Measurements from ENCODE around the gene RFT1.

The RFT1 gene

DNA sequence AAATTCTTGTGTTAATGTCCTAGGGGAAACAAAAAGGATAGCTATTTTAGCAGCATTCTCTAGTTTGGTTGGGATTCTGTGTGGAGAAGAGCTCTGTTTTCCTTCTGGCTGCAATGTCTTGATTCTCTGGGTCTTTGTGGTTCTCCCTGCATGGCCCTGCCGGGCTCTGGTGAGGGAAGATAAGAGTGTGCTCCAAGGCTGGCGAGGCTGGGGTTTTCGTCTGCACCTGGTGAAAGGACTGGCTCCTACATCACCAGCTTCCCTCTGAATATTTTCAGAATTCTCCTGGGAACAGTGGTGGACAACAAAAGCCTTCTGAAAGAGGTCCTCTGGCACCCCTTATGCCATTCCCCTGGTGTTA lies 46.3 kb downstream of the RFT1 start:
- DNase-seq = no peak

- DNase-seq = peak; percentile 50
These were observed 46.7 kb downstream of the RFT1 start for GRCh38 chr3:53083521-53083920.

DNA sequence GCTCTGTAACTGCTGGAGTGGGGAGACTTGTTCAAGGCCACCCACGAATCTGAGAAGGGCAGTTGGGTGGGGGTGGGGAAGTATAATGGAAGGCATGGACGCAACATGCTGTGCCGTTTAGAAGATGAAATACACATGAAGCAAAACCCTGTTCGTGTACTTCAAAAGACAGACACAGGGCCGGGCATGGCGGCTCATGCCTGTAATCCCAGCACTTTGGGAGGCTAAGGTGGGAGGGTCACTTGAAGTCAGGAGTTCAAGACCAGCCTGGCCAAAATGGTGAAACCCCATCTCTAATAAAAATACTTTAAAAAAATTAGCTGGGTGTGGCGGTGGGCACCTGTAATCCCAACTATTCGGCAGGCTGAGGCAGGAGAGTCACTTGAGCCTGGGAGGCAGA lies 47.5 kb downstream of the RFT1 start:
- DNase-seq = peak; percentile 43

GRCh38 chr3:53081318-53081717 lies 48.9 kb downstream of the RFT1 start:
- DNase-seq = no peak

DNA sequence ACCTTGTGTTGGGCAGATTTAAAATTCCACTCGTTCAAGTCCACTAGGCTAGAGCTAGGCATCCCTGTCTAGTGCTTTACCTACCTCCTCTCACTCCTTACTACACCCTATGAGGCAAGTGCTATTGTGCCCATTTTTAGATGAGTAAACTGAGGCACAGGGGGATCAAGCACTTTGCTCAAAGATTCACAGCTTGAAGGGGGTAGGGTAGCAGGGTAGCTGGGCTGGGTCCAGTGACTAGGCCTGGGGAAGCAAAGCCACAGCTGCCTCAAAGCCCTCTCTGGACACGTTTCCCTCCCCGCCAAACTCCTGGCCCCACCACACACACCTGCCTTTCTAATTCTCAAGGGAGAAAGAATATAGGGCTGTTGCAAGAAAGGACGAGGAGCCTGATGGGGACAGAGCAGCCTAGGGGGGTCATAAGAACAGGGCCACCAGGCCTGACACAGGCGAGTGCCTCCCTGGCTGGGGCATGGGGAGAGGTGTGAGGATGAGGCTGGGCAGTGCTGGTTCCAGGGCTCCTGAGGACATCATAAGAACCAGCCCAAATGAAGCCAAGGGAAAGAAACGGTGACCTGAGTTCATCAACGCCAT lies 49.5 kb downstream of the RFT1 start:
- no peak for DNase-seq

DNA sequence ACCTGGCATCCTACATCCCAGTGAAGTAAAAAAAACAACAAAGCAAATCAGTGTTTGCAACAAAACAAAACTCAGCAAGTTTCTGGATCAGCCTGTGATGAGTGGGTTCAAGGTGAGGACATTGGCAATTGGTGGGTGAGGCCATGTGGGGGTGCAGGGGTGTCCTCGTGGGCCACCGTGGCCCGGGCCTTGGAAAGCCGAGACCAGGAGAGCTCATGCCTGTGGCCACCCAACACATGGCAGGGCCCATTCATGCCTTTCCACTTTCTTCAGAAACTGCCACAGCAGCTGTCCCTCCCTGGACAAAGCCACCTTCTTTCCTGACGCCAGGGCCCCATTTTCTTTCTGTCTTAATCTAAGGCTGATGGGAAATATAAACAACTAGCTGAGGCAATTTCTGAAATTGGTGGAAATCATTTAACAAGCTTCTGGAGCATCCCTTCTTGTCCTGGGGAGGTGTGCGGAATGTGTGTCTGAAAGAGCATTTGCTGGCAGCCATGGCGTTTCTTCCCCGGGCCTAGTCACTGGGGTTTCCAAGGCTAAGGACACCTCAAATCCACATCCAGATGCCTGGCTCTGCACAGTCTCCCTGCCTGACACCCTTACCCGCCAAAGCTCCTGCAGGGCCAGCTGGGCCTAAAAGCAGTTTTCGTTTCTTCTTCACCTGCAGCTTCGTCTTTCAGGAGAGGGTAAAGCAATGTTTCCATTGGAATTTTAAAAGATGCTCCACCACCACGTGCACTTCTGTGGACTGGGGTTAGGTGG lies 50.3 kb downstream of the RFT1 start:
- peak; percentile 48 for DNase-seq

GRCh38 chr3:53079147-53079546 lies 51.1 kb downstream of the RFT1 start:
- no peak for DNase-seq

DNA sequence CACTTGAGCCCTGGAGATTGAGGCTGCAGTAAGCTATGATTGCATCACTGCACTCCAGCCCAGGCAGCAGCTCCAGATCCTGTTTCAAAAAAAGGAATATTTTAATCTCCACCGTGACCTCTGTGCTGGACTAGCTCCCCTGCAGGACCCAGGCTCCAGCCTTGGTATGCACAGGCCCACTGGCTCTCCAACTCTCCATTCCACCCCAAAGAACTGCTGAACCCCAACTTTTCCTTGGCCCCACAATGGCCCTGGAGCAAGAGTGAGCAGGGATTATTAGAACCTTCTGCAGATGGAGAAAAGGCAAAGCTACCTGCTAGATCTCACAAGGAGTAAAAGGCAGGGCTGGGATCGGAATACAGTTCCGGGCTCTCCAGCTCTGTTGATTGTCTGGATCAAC lies 51.6 kb downstream of the RFT1 start:
- DNase-seq = no peak

GRCh38 chr3:53077476-53078220 lies 52.6 kb downstream of the RFT1 start:
- DNase-seq = peak; percentile 50

DNA sequence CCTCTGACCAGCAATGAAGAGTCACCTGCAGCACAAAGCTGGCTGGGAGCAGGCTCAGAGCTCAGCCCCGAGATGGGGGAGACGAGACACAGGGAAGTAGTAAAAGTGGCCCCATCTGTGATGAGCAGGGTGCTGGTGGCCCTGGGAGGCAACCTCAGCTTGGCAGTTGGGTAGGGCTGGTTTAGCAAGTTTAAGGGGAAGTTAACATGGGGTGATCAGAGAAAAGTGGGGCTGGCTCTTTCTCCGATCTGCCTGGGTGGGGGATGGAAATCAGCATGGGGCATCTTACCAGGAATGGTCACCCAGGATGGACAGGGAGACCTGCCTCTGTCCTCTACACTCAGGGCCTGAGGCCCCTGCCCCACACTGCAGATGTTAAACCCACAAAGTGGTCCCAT lies 54.5 kb downstream of the RFT1 start:
- DNase-seq = peak; percentile 24

DNA sequence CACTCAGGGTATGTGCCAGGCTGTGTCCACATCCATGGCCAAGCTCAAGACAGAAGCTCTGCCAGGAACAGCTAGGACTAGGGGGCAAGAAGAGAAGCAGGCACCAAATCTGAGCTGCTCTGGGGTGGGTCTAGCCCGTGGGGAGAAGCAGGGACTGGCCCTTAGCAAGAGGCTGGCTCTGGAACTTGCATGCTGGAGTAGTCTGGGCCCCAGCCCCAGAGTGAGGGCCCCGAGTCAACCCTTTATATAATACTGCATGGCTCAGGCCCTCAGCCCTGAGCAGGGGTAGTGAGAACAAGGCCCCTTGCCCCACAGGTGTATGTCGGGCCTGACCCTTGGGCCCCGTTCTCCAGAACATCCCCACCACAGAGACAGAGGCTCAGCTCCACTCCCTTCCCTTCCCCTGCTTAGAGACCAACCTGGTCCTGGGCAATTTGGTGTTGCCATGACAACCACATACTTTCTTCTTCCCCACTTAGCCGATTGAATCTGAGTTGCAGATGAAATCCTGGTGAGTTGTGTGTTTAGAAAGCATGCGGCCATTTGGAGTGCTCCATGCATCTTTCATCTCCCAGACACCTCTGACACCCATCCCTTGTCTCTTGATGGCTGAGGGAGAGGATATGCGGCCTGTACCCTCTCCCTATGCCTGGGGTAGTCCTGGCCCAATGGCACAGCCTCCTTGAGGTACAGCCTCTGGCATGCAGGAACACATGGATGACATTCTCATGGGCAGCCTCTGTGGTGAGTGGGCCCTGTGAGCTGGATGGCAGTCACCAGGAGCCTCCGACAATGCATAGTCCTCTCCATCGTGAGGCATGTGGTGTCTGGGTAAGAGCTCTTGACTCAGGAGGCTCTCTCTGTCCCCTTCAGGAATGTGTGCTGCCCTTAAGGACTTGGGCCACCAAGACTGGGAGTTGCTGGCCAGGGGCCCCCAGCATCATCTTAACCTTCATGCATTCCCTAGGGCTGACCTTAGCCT lies 55.2 kb downstream of the RFT1 start:
- peak; percentile 42 for DNase-seq

DNA sequence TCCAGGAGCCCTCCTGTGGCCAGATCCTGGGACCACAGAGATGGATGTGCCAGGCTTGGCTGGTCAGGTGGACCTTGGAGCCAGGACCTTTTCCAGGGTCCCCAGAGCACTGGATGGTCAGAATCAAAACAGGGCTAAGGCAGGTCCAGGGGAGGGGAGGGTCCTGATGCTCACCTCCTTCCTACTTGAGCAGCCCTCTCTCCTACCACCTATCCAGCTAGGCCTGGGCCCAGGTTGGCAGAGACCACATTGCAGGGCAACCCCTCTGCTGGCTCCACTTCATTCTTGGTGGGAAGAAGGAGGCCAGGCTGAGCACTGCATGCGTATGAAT lies 55.9 kb downstream of the RFT1 start:
- DNase-seq = peak; percentile 50

GRCh38 chr3:53073553-53074365 lies 56.5 kb downstream of the RFT1 start:
- DNase-seq = peak; percentile 31

DNA sequence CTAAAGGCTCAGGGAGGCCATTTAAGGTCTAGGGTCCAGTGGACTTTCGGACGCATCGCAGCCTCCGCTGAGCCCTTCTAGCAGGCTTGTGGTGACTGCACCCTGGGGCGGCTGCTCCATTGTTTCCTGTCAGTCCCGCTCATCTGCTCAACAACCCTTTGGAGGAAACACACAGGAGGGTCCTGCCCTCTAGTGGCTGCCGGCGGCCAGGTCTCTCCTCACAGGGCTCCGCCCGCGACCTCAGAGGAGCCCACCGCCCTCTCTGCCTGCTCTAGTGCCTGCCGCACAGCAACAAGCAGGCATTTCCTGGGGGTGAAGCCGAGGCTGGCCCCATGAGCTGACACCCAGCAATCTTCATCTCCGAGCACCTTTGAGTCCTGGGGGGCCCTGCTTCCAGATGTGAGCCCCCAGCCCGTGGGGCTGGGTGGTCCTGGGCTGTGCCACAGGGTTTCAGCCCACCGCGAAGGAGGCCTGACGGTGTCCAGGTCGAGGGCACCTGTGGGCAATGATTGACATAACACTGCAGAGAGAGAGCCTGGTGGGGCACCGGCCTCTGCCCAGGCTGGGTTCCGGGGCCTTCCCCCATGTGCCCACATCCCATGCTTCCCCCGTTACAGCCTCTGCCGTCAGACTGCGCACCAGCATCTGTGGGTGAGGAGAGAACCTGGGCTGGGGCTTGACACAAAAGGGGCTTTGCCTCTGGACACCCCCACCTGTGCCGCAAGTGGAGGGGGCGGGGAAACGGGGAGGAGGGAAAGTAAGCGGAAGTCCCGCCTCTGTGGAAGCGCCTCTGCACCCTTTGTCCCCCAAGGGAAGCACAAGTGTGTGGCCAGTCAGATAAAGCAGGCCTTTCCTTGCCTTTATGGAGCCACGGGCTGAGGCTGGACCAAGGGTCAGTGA lies 57.3 kb downstream of the RFT1 start:
- DNase-seq = peak; percentile 95

GRCh38 chr3:53071882-53072431 lies 58.3 kb downstream of the RFT1 start:
- DNase-seq = peak; percentile 56

- DNase-seq = peak; percentile 41
These were observed 60.7 kb downstream of the RFT1 start for GRCh38 chr3:53069422-53070068.

DNA sequence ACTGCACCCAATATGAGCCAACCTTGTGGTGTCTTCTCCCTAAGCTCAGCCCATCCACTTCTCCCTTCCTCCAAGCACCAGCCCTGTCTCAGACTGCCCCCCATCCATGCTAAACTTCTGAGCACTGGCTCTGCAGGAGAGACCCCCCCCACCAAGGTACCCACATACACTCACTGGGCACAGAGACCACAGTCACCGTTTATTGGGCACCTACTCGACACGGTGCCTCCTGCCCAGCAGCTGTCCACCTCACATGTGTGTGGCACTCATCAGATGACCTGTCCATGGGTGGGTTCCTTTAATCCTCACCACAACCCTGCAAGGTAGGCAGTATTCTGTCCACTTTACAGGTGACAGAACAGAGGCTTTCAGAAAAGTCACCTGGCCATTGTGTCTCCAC lies 62.1 kb downstream of the RFT1 start:
- DNase-seq = no peak

DNA sequence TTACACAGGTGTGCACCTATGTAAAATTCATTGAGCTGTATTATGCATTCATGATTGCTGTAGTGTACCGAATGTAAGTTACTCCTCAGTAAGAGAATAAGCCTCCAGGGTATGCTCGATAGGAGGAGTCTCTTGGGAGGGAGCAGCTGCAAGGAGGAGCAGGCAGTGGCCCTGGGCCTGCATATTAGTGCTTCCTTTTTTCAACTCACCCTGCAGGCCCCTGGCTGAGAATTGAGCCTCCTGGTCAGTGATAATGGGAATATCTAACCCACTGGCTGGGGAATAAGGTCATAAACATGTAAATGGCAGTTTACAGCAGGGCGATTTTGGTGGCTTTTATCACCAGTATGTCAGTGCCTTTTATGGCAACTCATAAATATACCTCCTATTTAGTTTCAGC lies 62.7 kb downstream of the RFT1 start:
- DNase-seq = no peak

DNA sequence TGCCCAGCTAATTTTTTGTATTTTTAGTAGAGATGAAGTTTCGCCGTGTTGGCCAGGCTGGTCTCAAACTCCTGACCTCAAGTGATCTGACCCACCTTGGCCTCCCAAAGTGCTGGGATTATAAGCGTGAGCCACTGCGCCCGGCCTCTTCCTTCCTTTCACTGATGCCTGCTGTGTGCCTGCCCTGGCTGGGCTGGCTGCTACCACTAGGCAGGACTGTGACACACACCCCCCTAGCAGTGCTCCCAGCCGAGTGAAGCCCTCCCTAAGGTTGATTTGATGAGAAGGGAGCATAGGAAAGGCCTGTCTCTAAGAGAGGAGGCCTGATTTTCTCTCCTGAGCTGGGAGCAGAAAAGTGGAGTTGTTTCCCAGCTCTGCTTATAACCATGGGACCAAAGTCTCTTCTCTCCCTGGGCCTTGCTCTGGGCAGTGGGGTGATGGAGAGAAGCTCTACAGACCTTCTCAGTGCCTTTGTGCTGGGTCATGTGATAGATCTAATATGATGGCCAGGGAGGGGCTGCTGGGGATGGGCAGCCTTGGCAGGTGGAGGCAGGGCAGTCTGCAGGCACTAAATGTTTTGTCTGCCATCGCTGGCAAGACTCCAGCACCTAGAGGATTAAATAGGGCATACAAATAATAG lies 64.3 kb downstream of the RFT1 start:
- no peak for DNase-seq

GRCh38 chr3:53062905-53063304 lies 67.3 kb downstream of the RFT1 start:
- peak; percentile 50 for DNase-seq

All from activated effector memory CD4-positive, alpha-beta T cell treated with anti-CD3 and anti-CD28 coated beads, Interleukin-2, amount 50 U/mL, for 16 hours (primary cell).